ENCODE data around the gene PLK4. TPM values are rescaled to one million over a fixed set of nuclear protein-coding genes. Genes with fewer than 3 reads are reported as not detected.

Gene PLK4
- total RNA-seq, 1 experiment from 2014 or later: 40.2 TPM

GRCh38 chr4:127856813-127857447, 23.8 kb upstream of the PLK4 start:
- no peaks in the 10 kb centered on the region for H3K27me3 ChIP-seq (ENCODE audit: insufficient read depth, low read length)
- H3K23me2 ChIP-seq (ENCODE audit: insufficient read length, low read depth, low read length, poor library complexity, severe bottlenecking): no peaks in the 10 kb centered on the region
- no peak overlapping the region for H2BK15ac ChIP-seq (ENCODE audit: low read depth, low read length)
- H3K9ac ChIP-seq (ENCODE audit: extremely low read depth, insufficient read length, low read length): no peak overlapping the region
- TF ChIP-seq CTCF (conservative IDR thresholded peaks at IDR 0.05): no peak
- H2AK5ac ChIP-seq (ENCODE audit: insufficient read length, low read length): no peak overlapping the region
- no peaks in the 10 kb centered on the region for H3K79me1 ChIP-seq (ENCODE audit: insufficient read depth, low read depth, low read length, poor library complexity, severe bottlenecking)
- no peak overlapping the region for H2AFZ ChIP-seq (ENCODE audit: low read length)
- DNase-seq: no peak
- no peak overlapping the region for H3K14ac ChIP-seq (ENCODE audit: insufficient read depth, low read length)
- no peaks in the 10 kb centered on the region for H3K9me3 ChIP-seq (ENCODE audit: control insufficient read depth, low read depth, low read length)
- H2BK20ac ChIP-seq (ENCODE audit: low read depth, low read length, poor library complexity, severe bottlenecking): no peak overlapping the region
- H3K23ac ChIP-seq (ENCODE audit: insufficient read length, low read depth, low read length): no peak overlapping the region
- no CpG with 5 or more reads among the region's 4 CpGs for WGBS (ENCODE audit: extremely low coverage, insufficient read length, low lambda C conversion rate)
- peaks cover 5% of the 10 kb centered on the region; the same call in 1 of the 2 replicates for H3K4me1 ChIP-seq (ENCODE audit: insufficient read depth, low read length)
- no peak overlapping the region for H2BK5ac ChIP-seq (ENCODE audit: insufficient read length, low read length)
- no peaks in the 10 kb centered on the region; the same call in 1 of the 2 replicates for H3K79me2 ChIP-seq (ENCODE audit: insufficient read depth, low read length)
- no peak overlapping the region for H3K56ac ChIP-seq (ENCODE audit: insufficient read length, low read depth, low read length)
- no peak overlapping the region for H2BK120ac ChIP-seq (ENCODE audit: low read depth, low read length, poor library complexity, severe bottlenecking)
- H4K91ac ChIP-seq (ENCODE audit: insufficient read length, low read depth, low read length): no peak overlapping the region
- Mint-ChIP-seq H3K9me3 (peaks cover 23 to 26% of the 10 kb centered on the region in 2 experiments), H3K4me1 (peaks cover 26 to 39% of the 10 kb centered on the region in 2 experiments), H3K27me3 (ENCODE audit: low read depth) (no peaks in the 10 kb centered on the region), H3K36me3 (ENCODE audit: insufficient read depth in 1 of 3, low read depth in 3 of 3) (peaks cover 24 to 40% (median 24%) of the 10 kb centered on the region in 3 experiments), H3K4me3 (no peak overlapping the region), H3K27ac (peak overlapping the region in 2 of 3 experiments; percentile 5 to 87; a peak in 3 of 7 replicates)
- H3K27ac ChIP-seq (ENCODE audit: insufficient read length, low read depth, low read length): no peak overlapping the region
- H4K8ac ChIP-seq (replicated peaks; ENCODE audit: insufficient read length, low read depth, low read length): no peak overlapping the region
- no peak overlapping the region for H4K5ac ChIP-seq (ENCODE audit: insufficient read length, low read depth, low read length)
- no peak overlapping the region for H3K4ac ChIP-seq (ENCODE audit: low read depth, low read length)
- H3T11ph ChIP-seq (ENCODE audit: low read length): no peak overlapping the region
- H3K4me2 ChIP-seq (ENCODE audit: insufficient read depth, insufficient read length, low read length): no peak overlapping the region
- H2BK12ac ChIP-seq (ENCODE audit: insufficient read length, low read depth, low read length): no peak overlapping the region
- H4K20me1 ChIP-seq (ENCODE audit: control insufficient read depth, insufficient read depth, insufficient read length): no peaks in the 10 kb centered on the region
- no peak overlapping the region for H3K18ac ChIP-seq (ENCODE audit: insufficient read length, low read depth, low read length)

Data from H9 (cell line).